AG04450 (cell line): Measurements from ENCODE around the gene FBXO45. TPM values are rescaled to one million over a fixed set of nuclear protein-coding genes. Genes with fewer than 3 reads are reported as not detected.
A peak's percentile ranks its signal among the peaks of the same experiment; 100 is the strongest.

ENCODE experiments used
- CTCF ChIA-PET: fragments of 300-600, 350-600 bp; formaldehyde crosslinking; extraction: SDS; loops from one replicate; lab custom pipeline; 2022; ENCODE audit warnings: antibody characterized with exemption, inconsistent platforms; lab: Charles Lee
- POLR2A ChIA-PET: fragments of 350-600 bp; formaldehyde crosslinking; extraction: SDS; loops from one replicate; lab custom pipeline; 2021; ENCODE audit warnings: antibody characterized with exemption, inconsistent platforms; lab: Yijun Ruan, JAX
- DNase-seq: peaks from one replicate; pipeline ENCODE4 v3.0.0-alpha.2; 2011; ENCODE audit warnings: low read depth, low spot score
- H3K27ac ChIP-seq: one replicate; pipeline ENCODE4 v1.5.1; 2012; ENCODE audit warnings: low read depth, low read length, control low read depth
- H3K27me3 ChIP-seq: one replicate; pipeline ENCODE4 v1.6.0; 2012; ENCODE audit warnings: low read length; ENCODE audit not compliant: control insufficient read depth, insufficient read depth
- H3K4me3 ChIP-seq: 2 replicates; pipeline ENCODE4 v1.5.1; 2011; ENCODE audit warnings: mild to moderate bottlenecking, low read depth, low read length, control low read depth
- H3K9me3 ChIP-seq: 2 replicates; pipeline ENCODE4 v1.5.1; 2012; ENCODE audit warnings: low read length; ENCODE audit not compliant: control insufficient read depth, insufficient read depth
- polyA plus RNA-seq: library from polyadenylated mRNA; depleted of rRNA; stranded (reverse); fragments of >200 nt; gene quantifications from 2 replicates; pipeline ENCODE4 v1.2.3, GENCODE V29; 2011
- TF ChIP-seq, protein P1 (sequence below): IDR thresholded peaks from 2 replicates; pipeline ENCODE4 v1.5.1; 2011; ENCODE audit warnings: low read depth, low read length, control low read depth, inconsistent platforms

The FBXO45 gene
- polyA plus RNA-seq, 1 experiment = 10.2 TPM

DNA sequence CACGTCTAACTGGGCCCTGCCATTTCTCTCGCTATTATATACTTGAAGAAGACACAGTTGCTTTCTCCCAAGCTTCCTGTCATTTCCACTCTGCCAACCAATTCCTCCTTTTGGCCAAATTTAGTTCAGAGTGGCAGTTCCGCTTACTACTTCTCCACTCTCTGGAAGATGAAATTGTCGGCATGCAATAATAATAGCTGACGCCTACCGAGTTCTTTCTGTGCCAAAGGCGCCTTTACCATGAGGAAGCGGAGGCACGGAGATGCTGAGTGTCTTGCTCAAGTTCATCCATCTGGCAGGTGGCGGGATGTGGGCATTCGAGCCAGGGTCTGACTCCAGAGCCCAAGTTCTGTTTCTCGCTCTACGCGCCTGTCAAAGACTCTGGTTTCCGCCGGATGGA lies 56.4 kb downstream of the FBXO45 start:
- no peaks in the 10 kb centered on the region; the same call in 1 of the 2 replicates for H3K9me3 ChIP-seq
- CTCF ChIA-PET = no interaction called here
- no peak overlapping the region for H3K4me3 ChIP-seq
- H3K27me3 ChIP-seq = peaks cover 7% of the 10 kb centered on the region
- no peak for DNase-seq
- H3K27ac ChIP-seq = no peak overlapping the region
- TF ChIP-seq, protein P1, sequence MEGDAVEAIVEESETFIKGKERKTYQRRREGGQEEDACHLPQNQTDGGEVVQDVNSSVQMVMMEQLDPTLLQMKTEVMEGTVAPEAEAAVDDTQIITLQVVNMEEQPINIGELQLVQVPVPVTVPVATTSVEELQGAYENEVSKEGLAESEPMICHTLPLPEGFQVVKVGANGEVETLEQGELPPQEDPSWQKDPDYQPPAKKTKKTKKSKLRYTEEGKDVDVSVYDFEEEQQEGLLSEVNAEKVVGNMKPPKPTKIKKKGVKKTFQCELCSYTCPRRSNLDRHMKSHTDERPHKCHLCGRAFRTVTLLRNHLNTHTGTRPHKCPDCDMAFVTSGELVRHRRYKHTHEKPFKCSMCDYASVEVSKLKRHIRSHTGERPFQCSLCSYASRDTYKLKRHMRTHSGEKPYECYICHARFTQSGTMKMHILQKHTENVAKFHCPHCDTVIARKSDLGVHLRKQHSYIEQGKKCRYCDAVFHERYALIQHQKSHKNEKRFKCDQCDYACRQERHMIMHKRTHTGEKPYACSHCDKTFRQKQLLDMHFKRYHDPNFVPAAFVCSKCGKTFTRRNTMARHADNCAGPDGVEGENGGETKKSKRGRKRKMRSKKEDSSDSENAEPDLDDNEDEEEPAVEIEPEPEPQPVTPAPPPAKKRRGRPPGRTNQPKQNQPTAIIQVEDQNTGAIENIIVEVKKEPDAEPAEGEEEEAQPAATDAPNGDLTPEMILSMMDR = no peak
- POLR2A ChIA-PET = no interaction called here

DNA sequence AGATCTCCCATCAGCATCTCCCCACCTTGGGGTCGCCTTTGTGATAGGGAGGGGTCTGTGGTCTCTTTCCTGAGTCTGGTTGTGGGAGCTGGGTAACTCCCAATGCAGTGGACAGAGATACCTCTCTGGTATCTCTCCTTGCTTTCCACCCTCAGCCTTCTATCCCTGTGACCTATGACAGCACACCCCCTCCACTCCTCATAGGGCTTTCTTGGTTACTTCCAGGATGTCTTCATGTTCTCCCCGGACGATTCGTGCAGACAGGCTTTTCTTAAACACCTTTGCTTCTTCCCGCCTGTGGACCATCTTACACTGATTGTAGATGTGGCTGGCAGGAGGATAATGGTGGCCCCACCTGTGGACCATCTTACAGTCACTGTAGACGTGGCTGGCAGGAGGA lies 56.9 kb downstream of the FBXO45 start:
- POLR2A ChIA-PET = no interaction called here

DNA sequence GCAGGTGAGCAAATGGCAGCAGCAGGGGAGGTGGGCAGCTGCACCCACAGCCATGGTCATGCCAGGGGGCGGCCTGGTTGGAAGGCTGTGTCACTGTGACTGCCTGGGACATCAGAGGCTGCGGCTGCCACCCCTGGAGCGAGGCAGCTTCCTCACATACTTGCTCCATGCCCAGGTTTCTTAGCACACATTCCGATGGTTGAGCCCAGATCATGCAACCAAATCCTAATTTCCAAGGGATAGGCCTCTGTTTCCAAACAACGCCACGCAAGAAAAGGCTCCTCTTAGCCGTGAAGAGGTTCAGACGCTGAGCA lies 59.4 kb downstream of the FBXO45 start:
- CTCF ChIA-PET = no interaction called here
- H3K27ac ChIP-seq = no peak overlapping the region
- H3K4me3 ChIP-seq = no peak overlapping the region
- TF ChIP-seq, protein P1 = no peak
- H3K9me3 ChIP-seq = no peaks in the 10 kb centered on the region; the same call in 1 of the 2 replicates
- H3K27me3 ChIP-seq = peaks cover 7% of the 10 kb centered on the region
- DNase-seq = no peak
- POLR2A ChIA-PET = no interaction called here

More for the DNA sequence above, 56.9 kb downstream of the FBXO45 start:
- CTCF ChIA-PET = no interaction called here
- TF ChIP-seq, protein P1 = no peak
- Histone ChIP-seq H3K9me3 (no peaks in the 10 kb centered on the region; the same call in 1 of the 2 replicates), H3K27ac (no peak overlapping the region), H3K27me3 (peaks cover 7% of the 10 kb centered on the region), H3K4me3 (no peak overlapping the region)
- no peak for DNase-seq

DNA sequence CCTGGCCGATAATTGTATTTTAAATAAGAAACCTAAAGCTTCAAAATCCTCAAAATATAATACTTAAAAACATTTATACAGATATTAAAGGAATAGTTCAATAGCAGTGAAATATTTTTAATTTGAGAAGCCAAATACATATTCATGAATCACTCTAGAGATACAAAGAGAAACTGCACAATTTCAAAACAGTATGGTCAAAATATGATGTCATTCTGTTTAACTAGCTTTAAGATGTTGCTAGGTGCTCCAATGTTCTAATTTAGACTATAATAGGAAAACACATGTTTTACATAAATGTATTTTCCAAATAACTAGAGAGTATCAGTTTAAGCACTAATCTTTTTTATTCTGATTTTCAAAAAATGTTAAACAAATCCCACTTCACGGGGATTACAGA lies 60.8 kb downstream of the FBXO45 start:
- H3K27me3 ChIP-seq = peaks cover 7% of the 10 kb centered on the region
- no peak for DNase-seq
- H3K27ac ChIP-seq = no peak overlapping the region
- H3K4me3 ChIP-seq = no peak overlapping the region
- TF ChIP-seq, protein P1 = no peak
- POLR2A ChIA-PET = no interaction called here
- CTCF ChIA-PET = interaction anchor here (0.8 to 1.3 kb wide), 2 partner anchors 20 to 21 kb away, joined by 4 read pairs; no protein-coding TSS in a partner anchor
- no peaks in the 10 kb centered on the region; the same call in 1 of the 2 replicates for H3K9me3 ChIP-seq

GRCh38 chr3:196631682-196632045 lies 63.2 kb downstream of the FBXO45 start:
- H3K27ac ChIP-seq = no peak overlapping the region

More at GRCh38 chr3:196631682-196632045, 63.2 kb downstream of the FBXO45 start:
- TF ChIP-seq, protein P1 = no peak
- H3K9me3 ChIP-seq = no peaks in the 10 kb centered on the region; the same call in 1 of the 2 replicates
- CTCF ChIA-PET = interaction anchor here (1.0 to 1.5 kb wide), 3 partner anchors 22 to 53 kb away, joined by 3 to 6 read pairs (median 3); no protein-coding TSS in a partner anchor
- H3K4me3 ChIP-seq = peak overlapping the region; percentile 64
- DNase-seq = no peak
- POLR2A ChIA-PET = interaction anchor here (0.6 kb wide), 1 partner anchor 1177 kb away, joined by 6 read pairs; no protein-coding TSS in a partner anchor
- peaks cover 4% of the 10 kb centered on the region for H3K27me3 ChIP-seq
